T-helper 2 cell treated with Interferon-gamma antibody and Interleukin-4, amounts not matched to agents 5 μg/mL and 100 μg/mL, for 36 hours (primary cell): ENCODE results near the gene TRIM52.

Source experiments
- DNase-seq: peaks from one replicate; pipeline ENCODE4 v3.0.0; 2021; ENCODE audit warnings: low spot score
- H3K27ac Mint-ChIP-seq: one replicate; pipeline ENCODE4 v1.8.0; 2021; ENCODE audit warnings: mild to moderate bottlenecking, mixed read lengths
- H3K27me3 Mint-ChIP-seq: one replicate; pipeline ENCODE4 v1.8.0; 2021; ENCODE audit warnings: low read depth, mixed read lengths
- H3K36me3 Mint-ChIP-seq: one replicate; pipeline ENCODE4 v1.8.0; 2021; ENCODE audit warnings: low read depth, mixed read lengths
- H3K4me1 Mint-ChIP-seq: one replicate; pipeline ENCODE4 v1.8.0; 2021; ENCODE audit warnings: low read depth, mixed read lengths
- H3K4me3 Mint-ChIP-seq: one replicate; pipeline ENCODE4 v1.8.0; 2022; ENCODE audit warnings: mild to moderate bottlenecking, moderate library complexity, mixed read lengths
- H3K9me3 Mint-ChIP-seq: one replicate; pipeline ENCODE4 v1.8.0; 2021; ENCODE audit warnings: mixed read lengths

TRIM52 gene

GRCh38 chr5:181243564-181244343, 17.2 kb downstream of the TRIM52 start, which contains the start of gene RACK1:
Gene RACK1, minus strand, starts transcription at chr5:181243906. Its CDS starts 106 bp downstream, at chr5:181243800.
- Mint-ChIP-seq H3K27me3 (no peaks in the 10 kb centered on the region), H3K4me1 (peaks cover 50% of the 10 kb centered on the region), H3K9me3 (no peaks in the 10 kb centered on the region), H3K36me3 (peaks cover 58% of the 10 kb centered on the region), H3K27ac (peak within 1 kb of the TSS; percentile 96), H3K4me3 (peak within 1 kb of the TSS; percentile 97)
- peak; percentile 86 for DNase-seq

GRCh38 chr5:181243018-181243563, 17.9 kb downstream of the TRIM52 start:
- H3K4me3 Mint-ChIP-seq: peak overlapping the region; percentile 97
- peaks cover 61% of the 10 kb centered on the region for H3K36me3 Mint-ChIP-seq
- H3K4me1 Mint-ChIP-seq: peaks cover 46% of the 10 kb centered on the region
- peak overlapping the region; percentile 96 for H3K27ac Mint-ChIP-seq
- no peaks in the 10 kb centered on the region for H3K9me3 Mint-ChIP-seq
- H3K27me3 Mint-ChIP-seq: no peaks in the 10 kb centered on the region
- no peak for DNase-seq

GRCh38 chr5:181242031-181242451, 18.9 kb downstream of the TRIM52 start:
- Mint-ChIP-seq H3K36me3 (peaks cover 65% of the 10 kb centered on the region), H3K27ac (peak overlapping the region; percentile 96), H3K4me1 (peaks cover 40% of the 10 kb centered on the region), H3K9me3 (no peaks in the 10 kb centered on the region), H3K4me3 (peak overlapping the region; percentile 97), H3K27me3 (no peaks in the 10 kb centered on the region)
- DNase-seq: no peak

- Mint-ChIP-seq H3K4me3 (peak overlapping the region; percentile 97), H3K9me3 (no peaks in the 10 kb centered on the region), H3K4me1 (peaks cover 40% of the 10 kb centered on the region), H3K27ac (peak overlapping the region; percentile 96), H3K36me3 (peaks cover 71% of the 10 kb centered on the region), H3K27me3 (no peaks in the 10 kb centered on the region)
- peak; percentile 57 for DNase-seq
Measured at GRCh38 chr5:181241393-181241975, 19.5 kb downstream of the TRIM52 start.

GRCh38 chr5:181239062-181239663, 21.8 kb downstream of the TRIM52 start:
- Mint-ChIP-seq H3K36me3 (peaks cover 90% of the 10 kb centered on the region), H3K9me3 (no peaks in the 10 kb centered on the region), H3K4me3 (peak overlapping the region; percentile 45), H3K27ac (peak overlapping the region; percentile 26), H3K27me3 (no peaks in the 10 kb centered on the region), H3K4me1 (peaks cover 25% of the 10 kb centered on the region)
- DNase-seq: no peak

- Mint-ChIP-seq H3K27ac (peak overlapping the region; percentile 3), H3K4me1 (peaks cover 25% of the 10 kb centered on the region), H3K36me3 (peaks cover 91% of the 10 kb centered on the region), H3K27me3 (no peaks in the 10 kb centered on the region), H3K4me3 (no peak overlapping the region), H3K9me3 (no peaks in the 10 kb centered on the region)
- no peak for DNase-seq
Measured at GRCh38 chr5:181237729-181238385, 23.1 kb downstream of the TRIM52 start.

DNA sequence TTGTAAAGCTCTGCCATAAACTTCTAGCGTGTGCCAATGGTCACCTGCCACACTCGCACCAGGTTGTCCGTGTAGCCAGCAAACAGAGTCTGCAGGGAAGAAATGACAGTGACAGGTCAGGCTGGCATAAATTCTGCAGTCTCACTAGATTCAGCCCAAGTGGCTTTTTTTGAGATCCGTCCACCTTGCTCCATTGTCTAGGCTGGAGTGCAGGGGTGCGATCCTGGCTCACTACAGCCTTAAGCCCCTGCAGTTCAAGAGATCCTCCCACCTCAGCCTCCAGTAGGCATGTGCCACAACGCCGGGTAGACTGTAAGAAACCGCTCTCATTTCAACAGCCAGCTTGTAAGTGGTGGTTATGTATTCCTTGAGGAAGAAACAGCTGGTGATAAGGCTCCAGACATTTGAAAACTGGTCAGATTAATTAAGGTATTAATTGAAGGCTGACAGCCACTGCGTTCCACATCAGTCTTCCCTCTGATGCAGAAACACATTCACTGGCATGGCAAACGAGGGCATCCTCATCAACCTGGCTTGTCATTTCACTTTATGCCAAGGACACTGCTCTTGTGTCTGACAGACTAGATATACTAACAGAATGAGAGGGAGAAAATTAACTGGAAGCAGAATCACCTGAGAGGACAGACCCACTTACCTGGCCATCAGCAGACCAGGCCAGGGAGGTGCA, 23.8 kb downstream of the TRIM52 start:
- Mint-ChIP-seq H3K36me3 (peaks cover 87% of the 10 kb centered on the region), H3K27me3 (no peaks in the 10 kb centered on the region), H3K4me3 (no peak overlapping the region), H3K9me3 (no peaks in the 10 kb centered on the region), H3K27ac (no peak overlapping the region), H3K4me1 (peaks cover 20% of the 10 kb centered on the region)
- DNase-seq: no peak

DNA sequence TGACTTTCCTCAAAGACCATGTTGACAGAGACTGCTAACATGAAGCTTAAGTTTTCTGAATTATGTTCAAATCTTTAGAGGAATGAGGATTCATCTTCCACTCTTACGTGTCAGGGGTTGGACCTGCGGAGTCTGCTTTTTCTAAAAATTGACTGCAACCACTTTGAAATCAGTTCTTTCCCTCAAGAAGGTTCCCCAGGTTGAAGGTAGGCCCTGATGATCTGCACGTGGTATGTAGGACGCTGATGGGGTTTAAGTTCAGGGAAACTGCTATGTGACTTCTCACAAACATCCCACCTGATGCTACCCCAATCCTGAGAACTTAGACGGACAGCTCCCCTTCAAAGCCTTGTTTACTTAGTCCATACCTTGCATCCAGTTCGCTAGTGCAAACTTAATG, 24.5 kb downstream of the TRIM52 start:
- Mint-ChIP-seq H3K27ac (peak overlapping the region; percentile 26), H3K4me1 (peaks cover 13% of the 10 kb centered on the region), H3K9me3 (no peaks in the 10 kb centered on the region), H3K4me3 (no peak overlapping the region), H3K27me3 (no peaks in the 10 kb centered on the region), H3K36me3 (peaks cover 86% of the 10 kb centered on the region)
- DNase-seq: no peak

DNA sequence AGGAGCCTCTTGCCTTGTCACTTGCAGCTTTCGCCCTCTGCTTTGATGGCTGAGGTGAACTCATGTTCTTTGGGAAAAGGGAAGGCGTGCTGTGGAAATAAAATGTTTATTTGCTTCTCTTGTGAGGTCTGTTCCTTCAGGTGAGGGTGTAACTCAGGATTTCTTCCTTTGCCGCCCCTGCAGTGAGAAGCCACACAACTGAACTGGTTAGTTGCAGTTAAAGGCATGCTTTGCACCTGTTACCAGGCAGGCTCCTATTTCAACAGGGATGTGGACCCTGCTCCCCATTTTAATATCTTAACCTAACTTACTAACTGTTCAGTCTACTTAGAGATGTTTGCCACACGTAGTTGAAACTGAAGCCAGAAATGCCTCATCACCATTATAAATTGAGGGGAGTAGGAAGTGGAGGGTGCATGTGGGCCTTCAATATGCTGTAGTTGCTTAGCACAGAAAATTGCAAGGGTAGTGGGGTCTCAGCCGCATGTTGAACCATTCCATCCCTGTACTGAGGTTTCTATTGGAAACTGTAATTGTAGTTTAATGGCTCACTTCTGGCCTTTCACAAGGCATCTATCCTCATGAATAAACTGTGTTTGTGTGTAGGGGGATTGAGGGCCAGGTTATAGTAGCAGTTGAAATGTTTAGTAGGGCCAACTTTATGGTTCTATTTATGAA, 25.1 kb downstream of the TRIM52 start:
- no peaks in the 10 kb centered on the region for H3K9me3 Mint-ChIP-seq
- H3K4me1 Mint-ChIP-seq: peaks cover 7% of the 10 kb centered on the region
- H3K27ac Mint-ChIP-seq: peak overlapping the region; percentile 45
- no peak for DNase-seq
- peaks cover 82% of the 10 kb centered on the region for H3K36me3 Mint-ChIP-seq
- no peak overlapping the region for H3K4me3 Mint-ChIP-seq
- no peaks in the 10 kb centered on the region for H3K27me3 Mint-ChIP-seq

DNA sequence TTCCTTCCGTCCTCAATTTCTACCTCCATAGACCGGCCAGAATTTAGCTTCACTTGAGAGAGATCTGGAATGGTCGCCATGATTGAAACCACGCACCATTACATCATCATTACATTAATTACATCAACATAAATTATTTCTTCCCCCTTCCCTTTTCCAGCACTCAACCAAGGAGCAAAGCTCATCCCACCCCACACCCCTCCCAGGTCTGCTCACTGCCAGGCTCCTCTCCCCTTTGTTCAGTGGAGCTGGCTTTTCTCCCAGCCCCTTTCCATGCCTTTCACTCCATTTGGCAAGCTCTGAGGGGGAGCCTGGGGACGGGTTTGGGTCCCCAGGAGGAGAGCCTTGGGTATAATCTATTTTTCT, 25.6 kb downstream of the TRIM52 start:
- Mint-ChIP-seq H3K27me3 (no peaks in the 10 kb centered on the region), H3K27ac (peak overlapping the region; percentile 8), H3K4me1 (peaks cover 7% of the 10 kb centered on the region), H3K9me3 (no peaks in the 10 kb centered on the region), H3K4me3 (no peak overlapping the region), H3K36me3 (peaks cover 77% of the 10 kb centered on the region)
- DNase-seq: no peak

- no peaks in the 10 kb centered on the region for H3K27me3 Mint-ChIP-seq
- H3K27ac Mint-ChIP-seq: peak overlapping the region; percentile 8
- H3K9me3 Mint-ChIP-seq: no peaks in the 10 kb centered on the region
Measured at GRCh38 chr5:181234455-181235306, 26.3 kb downstream of the TRIM52 start.

GRCh38 chr5:181233801-181234454, 27.0 kb downstream of the TRIM52 start:
- H3K27ac Mint-ChIP-seq: no peak overlapping the region
- H3K4me1 Mint-ChIP-seq: peaks cover 12% of the 10 kb centered on the region
- H3K36me3 Mint-ChIP-seq: peaks cover 76% of the 10 kb centered on the region
- no peak for DNase-seq
- no peak overlapping the region for H3K4me3 Mint-ChIP-seq
- no peaks in the 10 kb centered on the region for H3K9me3 Mint-ChIP-seq
- H3K27me3 Mint-ChIP-seq: no peaks in the 10 kb centered on the region

More at GRCh38 chr5:181234455-181235306, 26.3 kb downstream of the TRIM52 start:
- Mint-ChIP-seq H3K4me1 (peaks cover 9% of the 10 kb centered on the region), H3K4me3 (no peak overlapping the region), H3K36me3 (peaks cover 76% of the 10 kb centered on the region)
- no peak for DNase-seq
